Progenitor cell of endocrine pancreas (in vitro differentiated cells): ENCODE results near the gene MSANTD3. TPM values are rescaled to one million over a fixed set of nuclear protein-coding genes. Genes with fewer than 3 reads are reported as not detected.

Experiments
- DNase-seq: peaks from one replicate; pipeline ENCODE4 v3.0.0; 2021; ENCODE audit warnings: low spot score; ENCODE audit not compliant: unreplicated experiment
- H3K27ac Mint-ChIP-seq: 2 replicates; pipeline ENCODE4 v1.8.0; 2021; ENCODE audit warnings: mild to moderate bottlenecking, moderate library complexity, mixed read lengths
- H3K27me3 Mint-ChIP-seq: 2 replicates; pipeline ENCODE4 v1.8.0; 2021; ENCODE audit warnings: mixed read lengths
- H3K36me3 Mint-ChIP-seq: 2 replicates; pipeline ENCODE4 v1.8.0; 2022; ENCODE audit warnings: mixed read lengths; ENCODE audit not compliant: insufficient read depth
- H3K4me1 Mint-ChIP-seq: 2 replicates; pipeline ENCODE4 v1.8.0; 2021; ENCODE audit warnings: low read depth, mixed read lengths
- H3K4me3 Mint-ChIP-seq: 2 replicates; pipeline ENCODE4 v1.8.0; 2021; ENCODE audit warnings: low read depth, mild to moderate bottlenecking, moderate library complexity, mixed read lengths
- H3K9me3 Mint-ChIP-seq: 2 replicates; pipeline ENCODE4 v1.8.0; 2021; ENCODE audit warnings: low read depth, mixed read lengths
- CTCF ChIP-seq: fragments of 200-600 bp; sonication (generic); IDR thresholded peaks from one replicate; pipeline ENCODE4 v1.5.0; 2021; ENCODE audit warnings: antibody characterized with exemption, mild to moderate bottlenecking; ENCODE audit not compliant: unreplicated experiment
- total RNA-seq: library from RNA; stranded (reverse); gene quantifications from 2 replicates; pipeline ENCODE4 v1.2.1, GENCODE V29; 2021

Gene MSANTD3
- total RNA-seq, 1 donor from 2014 or later = 39.8 TPM

- no peak for TF ChIP-seq CTCF
- no peaks in the 10 kb centered on the region for H3K27me3 Mint-ChIP-seq
- no peaks in the 10 kb centered on the region for H3K4me1 Mint-ChIP-seq
- no peak overlapping the region for H3K27ac Mint-ChIP-seq
- H3K36me3 Mint-ChIP-seq = peaks cover 10% of the 10 kb centered on the region
- peaks cover 11% of the 10 kb centered on the region for H3K9me3 Mint-ChIP-seq
- DNase-seq = no peak
- no peak overlapping the region for H3K4me3 Mint-ChIP-seq
These were observed 30.2 kb upstream of the MSANTD3 start for GRCh38 chr9:100396769-100397168.

GRCh38 chr9:100397529-100398266 is 29.2 kb upstream of the MSANTD3 start:
- DNase-seq = no peak
- Mint-ChIP-seq H3K4me3 (no peak overlapping the region), H3K4me1 (no peaks in the 10 kb centered on the region), H3K27me3 (no peaks in the 10 kb centered on the region), H3K36me3 (peaks cover 7% of the 10 kb centered on the region), H3K9me3 (peaks cover 9% of the 10 kb centered on the region), H3K27ac (no peak overlapping the region)
- no peak for TF ChIP-seq CTCF

GRCh38 chr9:100401042-100401441 is 25.9 kb upstream of the MSANTD3 start:
- no peak overlapping the region for H3K27ac Mint-ChIP-seq
- H3K27me3 Mint-ChIP-seq = no peaks in the 10 kb centered on the region
- DNase-seq = no peak
- no peaks in the 10 kb centered on the region for H3K9me3 Mint-ChIP-seq
- no peaks in the 10 kb centered on the region for H3K36me3 Mint-ChIP-seq
- no peak overlapping the region for H3K4me3 Mint-ChIP-seq
- no peak for TF ChIP-seq CTCF
- H3K4me1 Mint-ChIP-seq = no peaks in the 10 kb centered on the region

GRCh38 chr9:100406962-100407361 is 20.0 kb upstream of the MSANTD3 start:
- DNase-seq = no peak
- H3K27ac Mint-ChIP-seq = no peak overlapping the region
- peaks cover 5% of the 10 kb centered on the region for H3K9me3 Mint-ChIP-seq
- peaks cover 3% of the 10 kb centered on the region for H3K4me1 Mint-ChIP-seq
- no peak overlapping the region for H3K4me3 Mint-ChIP-seq
- H3K27me3 Mint-ChIP-seq = no peaks in the 10 kb centered on the region
- no peak for TF ChIP-seq CTCF
- H3K36me3 Mint-ChIP-seq = no peaks in the 10 kb centered on the region

- Mint-ChIP-seq H3K27ac (no peak overlapping the region), H3K4me1 (peaks cover 3% of the 10 kb centered on the region)
These were observed 18.3 kb upstream of the MSANTD3 start for GRCh38 chr9:100408546-100409175.

More at GRCh38 chr9:100408546-100409175, 18.3 kb upstream of the MSANTD3 start:
- no peaks in the 10 kb centered on the region for H3K27me3 Mint-ChIP-seq
- no peak for DNase-seq
- H3K9me3 Mint-ChIP-seq = peaks cover 8% of the 10 kb centered on the region
- no peak overlapping the region for H3K4me3 Mint-ChIP-seq
- no peaks in the 10 kb centered on the region for H3K36me3 Mint-ChIP-seq
- TF ChIP-seq CTCF = no peak
